ENCODE results near the gene CPSF3. TPM values are rescaled to one million over a fixed set of nuclear protein-coding genes. Genes with fewer than 3 reads are reported as not detected.

Gene CPSF3
- total RNA-seq, 1 experiment from 2014 or later, result 68.5 TPM

GRCh38 chr2:9492927-9493326, 69.5 kb downstream of the CPSF3 start:
- H3K4me3 ChIP-seq (replicated peaks in 1 of 2; ENCODE audit: low read depth in 1 of 2, low read length in 2 of 2), result no peak overlapping the region
- DNase-seq (ENCODE audit: low read depth, low spot score) (no peak), ATAC-seq (no peak)
- BruUV-seq (replicated peaks), result no TSS peak
- ChIA-PET POLR2A (no interaction called here), RAD21 (ENCODE audit: low non-redundant PET in 1 of 2, low total read pairs in 2 of 2, uncharacterized antibody in 2 of 2, unreplicated experiment in 2 of 2) (no interaction called here), CTCF (no interaction called here)
- H3K27me3 ChIP-seq (ENCODE audit: insufficient read depth, low read length), result no peaks in the 10 kb centered on the region
- no peak overlapping the region for H3K9ac ChIP-seq (ENCODE audit: low read length)
- H3K27ac ChIP-seq (ENCODE audit: low read depth, low read length), result no peak overlapping the region
- H3K4me1 ChIP-seq (ENCODE audit: control insufficient read depth in 1 of 2, insufficient read depth in 2 of 2, low read length in 2 of 2), result no peaks in the 10 kb centered on the region
- no peaks in the 10 kb centered on the region for H3K79me2 ChIP-seq (ENCODE audit: insufficient read depth, low read length)
- no peak overlapping the region for H2AFZ ChIP-seq (ENCODE audit: low read depth, low read length, poor library complexity, severe bottlenecking)
- TF ChIP-seq, protein P1, sequence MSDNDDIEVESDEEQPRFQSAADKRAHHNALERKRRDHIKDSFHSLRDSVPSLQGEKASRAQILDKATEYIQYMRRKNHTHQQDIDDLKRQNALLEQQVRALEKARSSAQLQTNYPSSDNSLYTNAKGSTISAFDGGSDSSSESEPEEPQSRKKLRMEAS (IDR thresholded peaks at IDR 0.05), result no peak
- TF ChIP-seq SP1 (IDR thresholded peaks at IDR 0.05; ENCODE audit: low read depth), result no peak
- TF ChIP-seq ELF1 (IDR thresholded peaks at IDR 0.05; ENCODE audit: borderline replicate concordance, low read depth), result no peak
- TF ChIP-seq, protein P2, sequence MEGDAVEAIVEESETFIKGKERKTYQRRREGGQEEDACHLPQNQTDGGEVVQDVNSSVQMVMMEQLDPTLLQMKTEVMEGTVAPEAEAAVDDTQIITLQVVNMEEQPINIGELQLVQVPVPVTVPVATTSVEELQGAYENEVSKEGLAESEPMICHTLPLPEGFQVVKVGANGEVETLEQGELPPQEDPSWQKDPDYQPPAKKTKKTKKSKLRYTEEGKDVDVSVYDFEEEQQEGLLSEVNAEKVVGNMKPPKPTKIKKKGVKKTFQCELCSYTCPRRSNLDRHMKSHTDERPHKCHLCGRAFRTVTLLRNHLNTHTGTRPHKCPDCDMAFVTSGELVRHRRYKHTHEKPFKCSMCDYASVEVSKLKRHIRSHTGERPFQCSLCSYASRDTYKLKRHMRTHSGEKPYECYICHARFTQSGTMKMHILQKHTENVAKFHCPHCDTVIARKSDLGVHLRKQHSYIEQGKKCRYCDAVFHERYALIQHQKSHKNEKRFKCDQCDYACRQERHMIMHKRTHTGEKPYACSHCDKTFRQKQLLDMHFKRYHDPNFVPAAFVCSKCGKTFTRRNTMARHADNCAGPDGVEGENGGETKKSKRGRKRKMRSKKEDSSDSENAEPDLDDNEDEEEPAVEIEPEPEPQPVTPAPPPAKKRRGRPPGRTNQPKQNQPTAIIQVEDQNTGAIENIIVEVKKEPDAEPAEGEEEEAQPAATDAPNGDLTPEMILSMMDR (IDR thresholded peaks at IDR 0.05 in 2 of 3, conservative IDR thresholded peaks at IDR 0.05 in 1 of 3; ENCODE audit: borderline replicate concordance in 1 of 3, insufficient read depth in 1 of 3, low read depth in 2 of 3, low read length in 2 of 3), result no peak
- TF ChIP-seq POLR2A (IDR thresholded peaks at IDR 0.05; ENCODE audit: borderline replicate concordance, extremely low read depth, insufficient read depth, insufficient read length), result no peak
- TF ChIP-seq, protein P3, sequence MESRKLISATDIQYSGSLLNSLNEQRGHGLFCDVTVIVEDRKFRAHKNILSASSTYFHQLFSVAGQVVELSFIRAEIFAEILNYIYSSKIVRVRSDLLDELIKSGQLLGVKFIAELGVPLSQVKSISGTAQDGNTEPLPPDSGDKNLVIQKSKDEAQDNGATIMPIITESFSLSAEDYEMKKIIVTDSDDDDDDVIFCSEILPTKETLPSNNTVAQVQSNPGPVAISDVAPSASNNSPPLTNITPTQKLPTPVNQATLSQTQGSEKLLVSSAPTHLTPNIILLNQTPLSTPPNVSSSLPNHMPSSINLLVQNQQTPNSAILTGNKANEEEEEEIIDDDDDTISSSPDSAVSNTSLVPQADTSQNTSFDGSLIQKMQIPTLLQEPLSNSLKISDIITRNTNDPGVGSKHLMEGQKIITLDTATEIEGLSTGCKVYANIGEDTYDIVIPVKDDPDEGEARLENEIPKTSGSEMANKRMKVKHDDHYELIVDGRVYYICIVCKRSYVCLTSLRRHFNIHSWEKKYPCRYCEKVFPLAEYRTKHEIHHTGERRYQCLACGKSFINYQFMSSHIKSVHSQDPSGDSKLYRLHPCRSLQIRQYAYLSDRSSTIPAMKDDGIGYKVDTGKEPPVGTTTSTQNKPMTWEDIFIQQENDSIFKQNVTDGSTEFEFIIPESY (IDR thresholded peaks at IDR 0.05; ENCODE audit: extremely low read depth, insufficient replicate concordance, low read length), result no peak
- no peak for TF ChIP-seq CBX3 (IDR thresholded peaks at IDR 0.05; ENCODE audit: low read depth)
- TF ChIP-seq JUND (IDR thresholded peaks at IDR 0.05), result no peak
- no peak for TF ChIP-seq RAD21 (IDR thresholded peaks at IDR 0.05; ENCODE audit: low read depth)
- no peak for TF ChIP-seq EZH2 (IDR thresholded peaks at IDR 0.05)
- no peak for TF ChIP-seq EGR1 (IDR thresholded peaks at IDR 0.05; ENCODE audit: low read depth)
- no peak for TF ChIP-seq CEBPB (IDR thresholded peaks at IDR 0.05; ENCODE audit: low read depth)
- no peak for TF ChIP-seq EZH2phosphoT487 (IDR thresholded peaks at IDR 0.05; ENCODE audit: borderline replicate concordance)
- TF ChIP-seq SRF (IDR thresholded peaks at IDR 0.05; ENCODE audit: low read depth), result no peak
- no peak for TF ChIP-seq SIN3A (IDR thresholded peaks at IDR 0.05; ENCODE audit: low read depth)
- H3K36me3 ChIP-seq (ENCODE audit: control insufficient read depth in 1 of 2, insufficient read depth in 2 of 2, low read length in 2 of 2), result peaks cover 45 to 49% of the 10 kb centered on the region in 2 experiments
- no peaks in the 10 kb centered on the region for H4K20me1 ChIP-seq (ENCODE audit: insufficient read depth)
- H3K4me2 ChIP-seq (ENCODE audit: low read length), result no peak overlapping the region
- intact Hi-C loops (cut with micrococcal nuclease), result no loop called here
- H3K9me2 ChIP-seq (ENCODE audit: insufficient read depth), result no peaks in the 10 kb centered on the region
- no peaks in the 10 kb centered on the region for H3K9me3 ChIP-seq (ENCODE audit: control insufficient read depth in 1 of 2, insufficient read depth in 1 of 2, low read depth in 1 of 2, low read length in 2 of 2)

Data from HCT116 (cell line).